Measurements from ENCODE around the gene LONP1. TPM values are rescaled to one million over a fixed set of nuclear protein-coding genes. Genes with fewer than 3 reads are reported as not detected.

LONP1 gene
- total and polyA plus RNA-seq, 4 donors = 32.3 to 83.9 (median 57.5) TPM

DNA sequence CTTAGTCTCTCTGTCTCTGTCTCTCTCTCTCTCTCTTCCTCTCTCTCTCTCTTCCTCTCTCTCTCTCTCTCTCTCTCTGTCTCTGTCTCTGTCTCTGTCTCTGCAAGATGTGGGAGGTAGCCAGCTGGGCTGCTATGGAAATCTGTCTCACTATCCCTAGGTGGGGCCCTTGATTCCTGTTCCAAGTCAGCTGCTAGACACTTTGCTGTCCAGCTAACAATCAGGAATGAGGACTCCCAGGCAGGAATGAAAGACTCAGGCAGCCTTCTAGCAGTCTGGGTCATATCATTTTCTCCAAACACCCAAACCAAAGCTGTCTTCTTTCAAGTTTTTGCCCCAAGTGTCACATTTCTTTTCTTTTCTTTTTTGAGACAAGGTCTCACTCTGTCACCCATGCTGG is 23.7 kb upstream of the LONP1 start:
- Histone ChIP-seq H3K4me1 (ENCODE audit: control insufficient read depth in 4 of 4, insufficient read depth in 4 of 4, low read length in 3 of 4) (no peaks in the 10 kb centered on the region), H3K27ac (ENCODE audit: low read depth in 1 of 2, low read length in 2 of 2) (no peak overlapping the region), H3K4me3 (ENCODE audit: low read depth in 1 of 3, low read length in 3 of 3) (no peak overlapping the region), H3K9me3 (ENCODE audit: control insufficient read depth in 4 of 4, low read length in 3 of 4) (no peaks in the 10 kb centered on the region), H3K9ac (ENCODE audit: low read depth in 1 of 2, low read length in 2 of 2) (no peak overlapping the region), H3K36me3 (ENCODE audit: control insufficient read depth in 4 of 4, insufficient read depth in 3 of 4, low read depth in 1 of 4, low read length in 3 of 4) (no peaks in the 10 kb centered on the region), H3K27me3 (ENCODE audit: control insufficient read depth in 4 of 4, insufficient read depth in 4 of 4, low read length in 3 of 4) (no peaks in the 10 kb centered on the region)
- TF ChIP-seq RAD21 (IDR thresholded peaks at IDR 0.05) (no peak), YY1 (IDR thresholded peaks at IDR 0.05) (no peak), TAF1 (conservative IDR thresholded peaks at IDR 0.05) (no peak), RXRA (IDR thresholded peaks at IDR 0.05) (no peak), FOXA2 (IDR thresholded peaks at IDR 0.05) (no peak), ATF3 (IDR thresholded peaks at IDR 0.05) (no peak), GABPA (IDR thresholded peaks at IDR 0.05 in 1 of 2, conservative IDR thresholded peaks at IDR 0.05 in 1 of 2) (no peak), NR2F2 (IDR thresholded peaks at IDR 0.05) (no peak), HNF4A (conservative IDR thresholded peaks at IDR 0.05) (no peak), EGR1 (IDR thresholded peaks at IDR 0.05; ENCODE audit: low read depth in 2 of 2) (no peak), CTCF (IDR thresholded peaks at IDR 0.05; ENCODE audit: low read depth, low read length, missing input control) (no peak), FOXA1 (IDR thresholded peaks at IDR 0.05) (no peak), SP1 (IDR thresholded peaks at IDR 0.05) (no peak), JUND (IDR thresholded peaks at IDR 0.05) (no peak), HNF4G (IDR thresholded peaks at IDR 0.05) (no peak)
- TF ChIP-seq, protein P1, sequence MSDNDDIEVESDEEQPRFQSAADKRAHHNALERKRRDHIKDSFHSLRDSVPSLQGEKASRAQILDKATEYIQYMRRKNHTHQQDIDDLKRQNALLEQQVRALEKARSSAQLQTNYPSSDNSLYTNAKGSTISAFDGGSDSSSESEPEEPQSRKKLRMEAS (IDR thresholded peaks at IDR 0.05) = no peak
- TF ChIP-seq, protein P2, sequence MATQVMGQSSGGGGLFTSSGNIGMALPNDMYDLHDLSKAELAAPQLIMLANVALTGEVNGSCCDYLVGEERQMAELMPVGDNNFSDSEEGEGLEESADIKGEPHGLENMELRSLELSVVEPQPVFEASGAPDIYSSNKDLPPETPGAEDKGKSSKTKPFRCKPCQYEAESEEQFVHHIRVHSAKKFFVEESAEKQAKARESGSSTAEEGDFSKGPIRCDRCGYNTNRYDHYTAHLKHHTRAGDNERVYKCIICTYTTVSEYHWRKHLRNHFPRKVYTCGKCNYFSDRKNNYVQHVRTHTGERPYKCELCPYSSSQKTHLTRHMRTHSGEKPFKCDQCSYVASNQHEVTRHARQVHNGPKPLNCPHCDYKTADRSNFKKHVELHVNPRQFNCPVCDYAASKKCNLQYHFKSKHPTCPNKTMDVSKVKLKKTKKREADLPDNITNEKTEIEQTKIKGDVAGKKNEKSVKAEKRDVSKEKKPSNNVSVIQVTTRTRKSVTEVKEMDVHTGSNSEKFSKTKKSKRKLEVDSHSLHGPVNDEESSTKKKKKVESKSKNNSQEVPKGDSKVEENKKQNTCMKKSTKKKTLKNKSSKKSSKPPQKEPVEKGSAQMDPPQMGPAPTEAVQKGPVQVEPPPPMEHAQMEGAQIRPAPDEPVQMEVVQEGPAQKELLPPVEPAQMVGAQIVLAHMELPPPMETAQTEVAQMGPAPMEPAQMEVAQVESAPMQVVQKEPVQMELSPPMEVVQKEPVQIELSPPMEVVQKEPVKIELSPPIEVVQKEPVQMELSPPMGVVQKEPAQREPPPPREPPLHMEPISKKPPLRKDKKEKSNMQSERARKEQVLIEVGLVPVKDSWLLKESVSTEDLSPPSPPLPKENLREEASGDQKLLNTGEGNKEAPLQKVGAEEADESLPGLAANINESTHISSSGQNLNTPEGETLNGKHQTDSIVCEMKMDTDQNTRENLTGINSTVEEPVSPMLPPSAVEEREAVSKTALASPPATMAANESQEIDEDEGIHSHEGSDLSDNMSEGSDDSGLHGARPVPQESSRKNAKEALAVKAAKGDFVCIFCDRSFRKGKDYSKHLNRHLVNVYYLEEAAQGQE (IDR thresholded peaks at IDR 0.05) = no peak
- TF ChIP-seq, protein P3, sequence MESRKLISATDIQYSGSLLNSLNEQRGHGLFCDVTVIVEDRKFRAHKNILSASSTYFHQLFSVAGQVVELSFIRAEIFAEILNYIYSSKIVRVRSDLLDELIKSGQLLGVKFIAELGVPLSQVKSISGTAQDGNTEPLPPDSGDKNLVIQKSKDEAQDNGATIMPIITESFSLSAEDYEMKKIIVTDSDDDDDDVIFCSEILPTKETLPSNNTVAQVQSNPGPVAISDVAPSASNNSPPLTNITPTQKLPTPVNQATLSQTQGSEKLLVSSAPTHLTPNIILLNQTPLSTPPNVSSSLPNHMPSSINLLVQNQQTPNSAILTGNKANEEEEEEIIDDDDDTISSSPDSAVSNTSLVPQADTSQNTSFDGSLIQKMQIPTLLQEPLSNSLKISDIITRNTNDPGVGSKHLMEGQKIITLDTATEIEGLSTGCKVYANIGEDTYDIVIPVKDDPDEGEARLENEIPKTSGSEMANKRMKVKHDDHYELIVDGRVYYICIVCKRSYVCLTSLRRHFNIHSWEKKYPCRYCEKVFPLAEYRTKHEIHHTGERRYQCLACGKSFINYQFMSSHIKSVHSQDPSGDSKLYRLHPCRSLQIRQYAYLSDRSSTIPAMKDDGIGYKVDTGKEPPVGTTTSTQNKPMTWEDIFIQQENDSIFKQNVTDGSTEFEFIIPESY (IDR thresholded peaks at IDR 0.05) = no peak
- DNase-seq (ENCODE audit: low spot score) = no peak

All from liver (tissue), 9 donors.